MCF 10A (cell line): Measurements from ENCODE around the gene BHLHA9. TPM values are rescaled to one million over a fixed set of nuclear protein-coding genes. Genes with fewer than 3 reads are reported as not detected.
A peak's percentile ranks its signal among the peaks of the same experiment; 100 is the strongest.
"Not testable (repeated sequence)": the region's sequence is repeated elsewhere in the genome, so short reads cannot be mapped to it uniquely, and the experiment has no call there.

Experiments
- BruUV-seq: library from RNA; stranded (reverse); fragments of 400-500 nt; replicated peaks from 2 replicates; lab custom pipeline; 2021; lab: Mats Ljungman, UMichigan
- CTCF ChIA-PET: fragments of 300-600 bp; sonication (Branson Sonifier 250); formaldehyde crosslinking; extraction: SDS; loops from one replicate; lab custom pipeline; 2021; ENCODE audit warnings: antibody characterized with exemption, inconsistent platforms; lab: Yijun Ruan, JAX
- POLR2A ChIA-PET: fragments of 300-600, 350-650 bp; sonication (Branson Sonifier 250); formaldehyde crosslinking; extraction: SDS; loops from one replicate; lab custom pipeline; 2020; ENCODE audit warnings: antibody characterized with exemption, inconsistent platforms; lab: Yijun Ruan, JAX
- DNase-seq: peaks from one replicate; pipeline ENCODE4 v3.0.0-alpha.2; 2018; ENCODE audit not compliant: unreplicated experiment
- H3K27ac Mint-ChIP-seq: one replicate; pipeline ENCODE4 v1.8.0; 2022; ENCODE audit warnings: mild to moderate bottlenecking, low read depth, mixed read lengths; ENCODE audit not compliant: unreplicated experiment
- H3K27me3 Mint-ChIP-seq: one replicate; pipeline ENCODE4 v1.8.0; 2022; ENCODE audit warnings: mixed read lengths; ENCODE audit not compliant: insufficient read depth, unreplicated experiment
- H3K36me3 Mint-ChIP-seq: one replicate; pipeline ENCODE4 v1.8.0; 2022; ENCODE audit warnings: mild to moderate bottlenecking, moderate library complexity, mixed read lengths; ENCODE audit not compliant: insufficient read depth, unreplicated experiment
- H3K4me1 Mint-ChIP-seq: one replicate; pipeline ENCODE4 v1.8.0; 2022; ENCODE audit warnings: mixed read lengths; ENCODE audit not compliant: insufficient read depth, unreplicated experiment
- H3K4me3 Mint-ChIP-seq: one replicate; pipeline ENCODE4 v1.8.0; 2022; ENCODE audit warnings: mild to moderate bottlenecking, moderate library complexity, mixed read lengths; ENCODE audit not compliant: unreplicated experiment
- H3K9me3 Mint-ChIP-seq: one replicate; pipeline ENCODE4 v1.8.0; 2022; ENCODE audit warnings: mixed read lengths; ENCODE audit not compliant: unreplicated experiment
- intact Hi-C: fragments of 100-400 bp; cut with micrococcal nuclease; formaldehyde crosslinking; loops from 2 replicates; pipeline ENCODE4 v1.14.1; 2022
- total RNA-seq: library from RNA; stranded (reverse); gene quantifications from 2 replicates; pipeline ENCODE4 v1.2.3, GENCODE V29; 2022
- TF ChIP-seq, protein P1 (sequence below): fragments of 200-600 bp; IDR thresholded peaks from one replicate; pipeline ENCODE4 v1.8.0; 2022; ENCODE audit warnings: antibody characterized with exemption, mild to moderate bottlenecking; ENCODE audit not compliant: unreplicated experiment

Gene BHLHA9
- total RNA-seq, 1 experiment from 2014 or later: not detected

DNA sequence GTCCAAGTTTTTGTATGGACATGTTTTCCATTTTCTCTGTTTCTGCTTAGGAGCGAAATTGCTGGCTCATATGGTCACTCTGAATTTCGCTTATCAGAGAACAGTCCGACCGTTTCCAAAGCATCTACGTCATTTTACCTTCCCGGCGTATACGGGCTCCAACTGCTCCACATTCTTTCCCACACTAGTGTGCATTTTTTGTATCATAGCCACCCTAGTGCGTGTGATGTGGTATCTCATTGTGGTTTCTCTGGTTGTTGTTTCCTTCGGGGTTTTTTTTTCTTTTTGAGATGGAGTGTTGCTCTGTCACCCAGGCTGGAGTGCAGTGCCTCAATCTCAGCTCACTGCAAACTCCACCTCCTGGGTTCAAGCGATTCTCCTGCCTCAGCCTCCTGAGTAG, 31.0 kb upstream of the BHLHA9 start:
- H3K36me3 Mint-ChIP-seq: no peaks in the 10 kb centered on the region
- no peak overlapping the region for H3K27ac Mint-ChIP-seq
- H3K27me3 Mint-ChIP-seq: no peaks in the 10 kb centered on the region
- H3K9me3 Mint-ChIP-seq: no peaks in the 10 kb centered on the region
- CTCF ChIA-PET: interaction anchor here (0.9 kb wide), 1 partner anchor 11 kb away, joined by 5 read pairs; no protein-coding TSS in a partner anchor
- H3K4me3 Mint-ChIP-seq: no peak overlapping the region
- intact Hi-C loops: no loop called here
- H3K4me1 Mint-ChIP-seq: peaks cover 5% of the 10 kb centered on the region
- BruUV-seq: no TSS peak
- no peak for DNase-seq
- POLR2A ChIA-PET: no interaction called here
- TF ChIP-seq, protein P1, sequence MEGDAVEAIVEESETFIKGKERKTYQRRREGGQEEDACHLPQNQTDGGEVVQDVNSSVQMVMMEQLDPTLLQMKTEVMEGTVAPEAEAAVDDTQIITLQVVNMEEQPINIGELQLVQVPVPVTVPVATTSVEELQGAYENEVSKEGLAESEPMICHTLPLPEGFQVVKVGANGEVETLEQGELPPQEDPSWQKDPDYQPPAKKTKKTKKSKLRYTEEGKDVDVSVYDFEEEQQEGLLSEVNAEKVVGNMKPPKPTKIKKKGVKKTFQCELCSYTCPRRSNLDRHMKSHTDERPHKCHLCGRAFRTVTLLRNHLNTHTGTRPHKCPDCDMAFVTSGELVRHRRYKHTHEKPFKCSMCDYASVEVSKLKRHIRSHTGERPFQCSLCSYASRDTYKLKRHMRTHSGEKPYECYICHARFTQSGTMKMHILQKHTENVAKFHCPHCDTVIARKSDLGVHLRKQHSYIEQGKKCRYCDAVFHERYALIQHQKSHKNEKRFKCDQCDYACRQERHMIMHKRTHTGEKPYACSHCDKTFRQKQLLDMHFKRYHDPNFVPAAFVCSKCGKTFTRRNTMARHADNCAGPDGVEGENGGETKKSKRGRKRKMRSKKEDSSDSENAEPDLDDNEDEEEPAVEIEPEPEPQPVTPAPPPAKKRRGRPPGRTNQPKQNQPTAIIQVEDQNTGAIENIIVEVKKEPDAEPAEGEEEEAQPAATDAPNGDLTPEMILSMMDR: no peak

DNA sequence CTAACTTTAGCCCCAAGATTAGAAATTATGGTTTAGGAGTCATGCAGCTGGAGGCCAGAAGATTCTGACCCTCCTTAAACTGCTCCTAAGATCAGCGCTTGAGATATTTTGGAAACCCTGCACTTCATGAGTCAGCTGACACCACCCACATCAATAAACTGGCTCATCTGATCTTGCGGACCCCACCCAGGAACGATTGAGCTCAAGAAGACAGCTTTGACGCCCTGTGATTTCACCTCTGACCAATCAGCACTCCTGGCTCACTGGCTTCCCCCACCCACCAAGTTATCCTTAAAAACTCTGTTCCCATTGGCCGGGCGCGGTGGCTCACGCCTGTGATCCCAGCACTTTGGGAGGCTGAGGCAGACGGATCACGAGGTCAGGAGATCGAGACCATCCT, 29.8 kb upstream of the BHLHA9 start:
- H3K27me3 Mint-ChIP-seq, H3K9me3 Mint-ChIP-seq, BruUV-seq, POLR2A ChIA-PET, DNase-seq, H3K4me3 Mint-ChIP-seq, H3K36me3 Mint-ChIP-seq, H3K27ac Mint-ChIP-seq, intact Hi-C loops, H3K4me1 Mint-ChIP-seq: not testable (repeated sequence)
- CTCF ChIA-PET: interaction anchor here (0.7 kb wide), 1 partner anchor 36 kb away, joined by 3 read pairs; no protein-coding TSS in a partner anchor

DNA sequence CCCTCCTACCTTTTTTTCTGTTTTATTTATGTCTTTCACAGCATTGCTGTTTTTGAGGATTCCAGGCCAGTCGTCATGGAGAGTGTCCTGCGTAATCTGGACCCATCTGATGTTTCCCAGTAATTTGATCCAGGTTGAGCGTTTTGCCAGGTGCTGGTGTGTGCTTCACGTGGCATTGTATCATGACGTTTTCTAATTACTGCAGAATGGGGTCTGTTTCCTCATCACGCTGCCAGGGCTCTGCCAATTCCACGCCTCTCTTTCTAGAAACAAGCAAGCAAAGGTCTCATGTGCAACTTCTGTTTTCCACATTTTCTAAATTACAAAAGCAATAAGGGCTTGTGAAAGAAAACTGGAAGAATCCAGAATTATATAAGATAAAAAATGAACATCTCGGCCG, 28.3 kb upstream of the BHLHA9 start:
- intact Hi-C loops: no loop called here
- TF ChIP-seq, protein P1: no peak
- peak; percentile 45 for DNase-seq
- Mint-ChIP-seq H3K27me3 (no peaks in the 10 kb centered on the region), H3K27ac (no peak overlapping the region), H3K4me3 (no peak overlapping the region), H3K4me1 (peaks cover 4% of the 10 kb centered on the region), H3K9me3 (no peaks in the 10 kb centered on the region), H3K36me3 (no peaks in the 10 kb centered on the region)
- CTCF ChIA-PET: interaction anchor here (0.6 to 1.1 kb wide), 2 partner anchors 19 to 54 kb away, joined by 3 read pairs; no protein-coding TSS in a partner anchor
- BruUV-seq: no TSS peak
- POLR2A ChIA-PET: interaction anchor here (0.7 kb wide), 1 partner anchor 16 kb away, joined by 3 read pairs; no protein-coding TSS in a partner anchor

DNA sequence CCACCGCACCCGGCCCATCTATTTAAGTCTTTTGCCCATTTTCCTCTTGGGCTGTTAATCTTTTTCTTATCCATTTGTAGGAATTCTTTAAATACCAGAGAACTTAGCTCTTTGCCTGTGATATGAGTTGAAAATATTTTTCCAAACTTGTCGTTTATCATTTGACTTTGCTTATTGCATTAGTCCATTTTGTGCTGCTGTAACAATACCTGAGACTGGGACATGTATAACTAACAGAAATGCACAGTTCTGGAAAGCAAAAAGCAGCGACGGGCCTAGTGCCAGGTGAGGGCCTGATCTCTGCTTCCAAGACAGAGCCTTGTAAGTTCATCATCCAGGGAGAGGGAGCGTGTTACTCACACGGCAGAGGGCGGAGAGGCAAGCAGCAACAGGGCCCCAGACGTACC, 25.6 kb upstream of the BHLHA9 start:
- DNase-seq: no peak
- Mint-ChIP-seq H3K27me3 (no peaks in the 10 kb centered on the region), H3K9me3 (peaks cover 4% of the 10 kb centered on the region), H3K36me3 (no peaks in the 10 kb centered on the region), H3K4me3 (no peak overlapping the region), H3K27ac (no peak overlapping the region), H3K4me1 (peaks cover 4% of the 10 kb centered on the region)
- BruUV-seq: no TSS peak
- ChIA-PET POLR2A (no interaction called here), CTCF (no interaction called here)
- TF ChIP-seq, protein P1: no peak
- intact Hi-C loops: no loop called here
